GM20431 (cell line): ENCODE results near the gene TRAF4.

Source experiments
- in situ Hi-C: fragments of 300-500 bp; cut with MseI, MboI; formaldehyde crosslinking; loops from one replicate; pipeline ENCODE4 v1.15.0; 2020; ENCODE audit warnings: low sequenced_read_pairs; ENCODE audit not compliant: unreplicated experiment

The TRAF4 gene, protein sequence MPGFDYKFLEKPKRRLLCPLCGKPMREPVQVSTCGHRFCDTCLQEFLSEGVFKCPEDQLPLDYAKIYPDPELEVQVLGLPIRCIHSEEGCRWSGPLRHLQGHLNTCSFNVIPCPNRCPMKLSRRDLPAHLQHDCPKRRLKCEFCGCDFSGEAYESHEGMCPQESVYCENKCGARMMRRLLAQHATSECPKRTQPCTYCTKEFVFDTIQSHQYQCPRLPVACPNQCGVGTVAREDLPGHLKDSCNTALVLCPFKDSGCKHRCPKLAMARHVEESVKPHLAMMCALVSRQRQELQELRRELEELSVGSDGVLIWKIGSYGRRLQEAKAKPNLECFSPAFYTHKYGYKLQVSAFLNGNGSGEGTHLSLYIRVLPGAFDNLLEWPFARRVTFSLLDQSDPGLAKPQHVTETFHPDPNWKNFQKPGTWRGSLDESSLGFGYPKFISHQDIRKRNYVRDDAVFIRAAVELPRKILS

GRCh38 chr17:28743243-28744103 is at the start of gene TRAF4:
TRAF4 (plus strand) TSS chr17:28744011; CDS start chr17:28744113, 102 bp downstream.
- in situ Hi-C loops: no loop called here

- in situ Hi-C loops: no loop called here
Measured at GRCh38 chr17:28698253-28698941, 45.4 kb upstream of the TRAF4 start.

DNA sequence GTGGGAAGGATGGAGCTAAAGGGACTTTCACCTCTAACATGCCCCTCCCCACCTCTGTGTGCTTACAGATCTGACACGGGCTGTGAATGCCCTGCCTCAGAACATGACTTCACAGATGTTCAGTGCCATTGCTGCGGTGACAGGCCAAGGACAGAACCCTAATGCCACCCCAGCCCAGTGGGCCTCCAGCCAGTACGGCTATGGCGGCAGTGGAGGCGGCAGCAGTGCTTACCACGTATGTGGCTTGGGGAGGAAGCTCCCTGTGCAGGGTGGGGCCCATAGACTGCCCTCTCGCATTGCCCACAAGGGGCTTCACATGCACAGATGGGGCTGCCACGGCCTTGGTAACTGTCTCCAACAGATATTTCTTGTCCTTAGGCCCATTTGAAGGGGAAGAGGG is 43.5 kb upstream of the TRAF4 start:
- in situ Hi-C loops: no loop called here

DNA sequence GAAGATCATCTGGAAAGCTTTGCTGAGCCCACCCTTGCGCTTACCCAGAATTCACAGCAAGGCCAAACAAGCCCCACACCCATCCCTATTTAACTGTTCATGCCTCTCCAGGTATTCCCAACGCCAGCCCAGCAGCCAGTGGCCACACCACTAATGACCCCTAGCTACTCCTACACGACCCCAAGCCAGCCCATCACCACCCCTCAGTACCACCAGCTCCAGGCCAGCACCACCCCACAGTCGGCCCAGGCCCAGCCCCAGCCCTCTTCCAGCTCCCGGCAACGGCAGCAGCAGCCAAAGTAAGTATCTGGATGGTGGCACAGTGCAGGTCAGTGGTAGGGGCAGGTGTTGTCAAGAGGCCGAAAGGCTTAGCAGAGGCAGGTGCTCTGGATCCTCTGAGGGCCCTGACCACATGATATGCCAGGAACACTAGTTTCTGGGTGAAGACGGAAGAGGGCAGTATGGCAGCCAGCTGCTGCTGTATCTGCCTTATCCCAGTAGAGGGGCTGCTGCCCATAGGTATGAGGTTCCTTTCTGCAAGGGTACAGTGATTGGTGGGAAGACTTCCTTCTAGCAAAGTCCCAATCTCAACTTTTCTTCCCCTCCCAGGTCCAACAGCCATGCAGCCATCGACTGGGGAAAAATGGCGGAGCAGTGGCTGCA is 42.9 kb upstream of the TRAF4 start:
- in situ Hi-C loops: no loop called here

- in situ Hi-C loops: no loop called here
Measured at GRCh38 chr17:28702026-28702751, 41.6 kb upstream of the TRAF4 start.

GRCh38 chr17:28702752-28703150 is 41.1 kb upstream of the TRAF4 start:
- in situ Hi-C loops: no loop called here

- in situ Hi-C loops: no loop called here
Measured at GRCh38 chr17:28703552-28704218, 40.1 kb upstream of the TRAF4 start.

DNA sequence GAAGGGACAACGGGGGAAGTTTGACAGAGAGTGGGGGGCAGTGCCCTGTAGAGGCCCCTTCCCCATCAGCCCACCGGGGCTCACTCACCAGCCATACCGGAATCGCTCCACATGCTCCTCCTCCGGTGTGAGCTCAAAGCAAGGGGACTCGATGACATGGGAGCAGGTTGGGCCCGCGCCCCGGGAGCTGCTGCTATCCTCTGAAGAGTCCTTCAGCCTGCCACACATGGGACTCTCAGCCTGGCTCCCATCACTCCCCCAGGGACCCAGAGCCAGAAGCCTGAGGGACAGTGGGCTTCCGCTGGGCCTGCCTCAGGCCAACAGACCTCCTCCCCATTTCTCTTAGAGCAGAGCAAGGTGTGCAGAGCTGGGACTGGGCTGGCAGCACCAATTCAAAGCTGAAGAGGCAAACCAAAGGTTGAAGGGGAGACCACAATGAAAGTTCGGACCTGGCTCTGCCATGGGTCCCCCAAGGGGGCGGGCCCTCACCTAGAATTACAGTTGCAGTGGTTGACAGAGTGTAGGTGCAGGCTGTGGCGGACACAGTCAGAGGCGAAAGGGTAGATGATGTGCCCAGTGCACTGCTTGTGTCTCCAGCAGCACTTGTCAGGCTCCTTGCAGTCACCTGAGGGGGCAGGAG is 39.5 kb upstream of the TRAF4 start:
- in situ Hi-C loops: no loop called here

GRCh38 chr17:28705074-28705659 is 38.6 kb upstream of the TRAF4 start:
- in situ Hi-C loops: no loop called here

DNA sequence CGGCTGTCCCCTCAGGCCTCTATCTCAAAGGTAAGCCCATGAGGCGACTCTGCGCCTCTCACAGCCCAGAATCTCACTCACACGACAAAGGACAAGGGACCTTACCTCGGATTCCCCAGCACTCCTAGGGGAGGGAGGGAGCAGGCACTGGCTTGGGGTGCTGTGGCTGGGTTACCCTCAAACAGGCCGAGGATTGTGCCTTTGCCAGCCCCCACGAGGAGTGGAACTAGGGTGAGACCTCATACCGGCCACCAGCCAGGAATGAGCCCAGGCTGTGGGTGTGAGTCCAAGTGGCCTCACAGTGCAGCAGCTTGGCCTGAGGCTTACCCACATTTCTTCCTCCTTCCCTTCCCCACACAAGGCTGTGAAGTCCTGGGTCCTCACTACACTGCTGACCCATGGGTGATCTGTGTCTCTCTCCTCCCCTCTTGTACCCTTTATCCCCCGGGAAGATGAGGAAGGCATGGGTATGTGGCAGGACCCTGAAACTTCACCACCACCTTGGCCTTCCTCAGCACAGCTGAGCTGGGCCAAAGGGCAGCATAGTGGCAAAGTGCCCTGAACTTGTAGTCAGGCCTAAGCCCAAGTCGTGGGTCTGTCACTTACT is 38.0 kb upstream of the TRAF4 start:
- in situ Hi-C loops: no loop called here

GRCh38 chr17:28706471-28707338 is 37.1 kb upstream of the TRAF4 start:
- in situ Hi-C loops: no loop called here

GRCh38 chr17:28707339-28707720 is 36.5 kb upstream of the TRAF4 start:
- in situ Hi-C loops: no loop called here

- in situ Hi-C loops: no loop called here
Measured at GRCh38 chr17:28710861-28711722, 32.7 kb upstream of the TRAF4 start.

DNA sequence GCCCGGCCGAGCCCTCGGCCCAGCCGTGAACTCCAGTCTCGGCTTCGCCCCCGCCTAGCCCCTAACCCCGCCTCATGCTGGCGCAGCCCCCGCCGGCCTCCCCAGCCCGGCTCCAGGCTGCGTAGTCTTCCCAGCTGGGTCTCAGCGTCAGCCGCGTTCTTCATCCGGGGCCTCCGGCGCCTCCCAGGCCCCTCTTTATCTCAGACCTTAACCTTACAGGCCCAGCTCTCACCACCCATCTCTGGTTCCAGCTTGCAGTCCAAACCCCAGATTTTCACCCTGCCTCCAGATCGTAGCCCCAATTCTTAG is 32.1 kb upstream of the TRAF4 start, which contains the start of gene PROCA1:
TSS of gene PROCA1 (minus strand) at position 166 of the 309 bp plus-strand sequence. CDS start 228 bp downstream, outside the sequence.
- in situ Hi-C loops: no loop called here

- in situ Hi-C loops: no loop called here
Measured at GRCh38 chr17:28712032-28712704, 31.6 kb upstream of the TRAF4 start.
